GM21723 (cell line): Measurements from ENCODE around the gene BNIP3.
"Not testable (repeated sequence)": the region's sequence is repeated elsewhere in the genome, so short reads cannot be mapped to it uniquely, and the experiment has no call there.

Source experiments
- ATAC-seq: cut with Tn5 transposase; IDR thresholded peaks from one replicate; pipeline ENCODE4 v1.9.1; 2021; ENCODE audit warnings: mild to moderate bottlenecking, moderate library complexity; ENCODE audit not compliant: unreplicated experiment

The BNIP3 gene

GRCh38 chr10:131933016-131933695 is 48.6 kb downstream of the BNIP3 start:
- no peak for ATAC-seq

GRCh38 chr10:131931981-131932380 is 49.7 kb downstream of the BNIP3 start:
- ATAC-seq: no peak

- no peak for ATAC-seq
These were observed 51.0 kb downstream of the BNIP3 start for GRCh38 chr10:131930586-131931330.

GRCh38 chr10:131930150-131930549 is 51.6 kb downstream of the BNIP3 start:
- no peak for ATAC-seq

GRCh38 chr10:131929122-131929845 is 52.4 kb downstream of the BNIP3 start:
- no peak for ATAC-seq

GRCh38 chr10:131928248-131929095 is 53.3 kb downstream of the BNIP3 start:
- ATAC-seq: peak; percentile 96

- no peak for ATAC-seq
These were observed 54.8 kb downstream of the BNIP3 start for GRCh38 chr10:131926743-131927595.

- no peak for ATAC-seq
These were observed 55.5 kb downstream of the BNIP3 start for GRCh38 chr10:131926253-131926652.

- no peak for ATAC-seq
These were observed 56.0 kb downstream of the BNIP3 start for GRCh38 chr10:131925716-131926115.

GRCh38 chr10:131925011-131925649 is 56.6 kb downstream of the BNIP3 start:
- ATAC-seq: no peak

GRCh38 chr10:131923038-131923756 is 58.5 kb downstream of the BNIP3 start:
- no peak for ATAC-seq

GRCh38 chr10:131921184-131921583 is 60.5 kb downstream of the BNIP3 start:
- peak; percentile 93 for ATAC-seq

- ATAC-seq: no peak
These were observed 61.0 kb downstream of the BNIP3 start for GRCh38 chr10:131920693-131921092.

GRCh38 chr10:131920151-131920550 is 61.6 kb downstream of the BNIP3 start:
- ATAC-seq: no peak

GRCh38 chr10:131919461-131919860 is 62.3 kb downstream of the BNIP3 start:
- not testable (repeated sequence) for ATAC-seq
